Activated CD8-positive, alpha-beta memory T cell treated with anti-CD3 and anti-CD28 coated beads, Interleukin-2, amount 10 ng/mL, durations not matched to agents 7 days and 5 days (primary cell): ENCODE measurements around the gene PEX13. TPM values are rescaled to one million over a fixed set of nuclear protein-coding genes. Genes with fewer than 3 reads are reported as not detected.

Source experiments
- total RNA-seq, 2 experiments: library from RNA; stranded (reverse); gene quantifications; one replicate each; pipeline ENCODE4 v1.2.3, GENCODE V29; 2021

PEX13 gene
- total RNA-seq, 2 experiments from 2014 or later = 19.4 to 21.8 TPM

Other genes starting within 250 kb of the PEX13 start
- 10 to 100 TPM; 22.1 to 31.9 TPM for gene REL, start 136.1 kb upstream of the PEX13 start, total RNA-seq
- 1 to 10 TPM; 6.7 to 9.5 TPM for gene PUS10, start 535 bp downstream of the PEX13 start, total RNA-seq
- gene SANBR, start 48.2 kb downstream of the PEX13 start, total RNA-seq = 10 to 100 TPM in 1 of 2 experiments, 1 to 10 TPM in 1; 6.4 to 11.0 TPM
- 1 to 10 TPM; 7.8 to 8.5 TPM for gene C2orf74, start 144.5 kb downstream of the PEX13 start, total RNA-seq